RPMI8226 (cell line): Measurements from ENCODE around the gene PFN3.
"Not testable (repeated sequence)": the region's sequence is repeated elsewhere in the genome, so short reads cannot be mapped to it uniquely, and the experiment has no call there.

Experiments used
- DNase-seq: peaks from one replicate; pipeline ENCODE4 v3.0.0-alpha.2; 2015

The PFN3 gene

GRCh38 chr5:177371120-177372033 is 29.1 kb downstream of the PFN3 start:
- DNase-seq: no peak

- no peak for DNase-seq
These were observed 29.9 kb downstream of the PFN3 start for GRCh38 chr5:177370488-177371119.

GRCh38 chr5:177369645-177370440 is 30.6 kb downstream of the PFN3 start:
- DNase-seq: peak; percentile 53

- DNase-seq: peak; percentile 54
These were observed 31.4 kb downstream of the PFN3 start for GRCh38 chr5:177368869-177369644.

- no peak for DNase-seq
These were observed 32.2 kb downstream of the PFN3 start for GRCh38 chr5:177367981-177368868.

GRCh38 chr5:177367323-177367848 is 33.1 kb downstream of the PFN3 start:
- no peak for DNase-seq

- no peak for DNase-seq
These were observed 33.7 kb downstream of the PFN3 start for GRCh38 chr5:177366528-177367322.

GRCh38 chr5:177365845-177366527 is 34.5 kb downstream of the PFN3 start:
- no peak for DNase-seq

GRCh38 chr5:177364159-177364962 is 36.1 kb downstream of the PFN3 start:
- DNase-seq: no peak

- DNase-seq: no peak
These were observed 36.9 kb downstream of the PFN3 start for GRCh38 chr5:177363565-177363964.

GRCh38 chr5:177362610-177363507 is 37.6 kb downstream of the PFN3 start:
- DNase-seq: peak; percentile 49

GRCh38 chr5:177362292-177362609 is 38.2 kb downstream of the PFN3 start:
- DNase-seq: no peak

- DNase-seq: peak; percentile 45
These were observed 38.8 kb downstream of the PFN3 start for GRCh38 chr5:177361418-177362291.

- not testable (repeated sequence) for DNase-seq
These were observed 39.7 kb downstream of the PFN3 start for GRCh38 chr5:177360740-177361139.

- DNase-seq: no peak
These were observed 40.6 kb downstream of the PFN3 start for GRCh38 chr5:177359860-177360259.

- DNase-seq: no peak
These were observed 41.0 kb downstream of the PFN3 start for GRCh38 chr5:177359451-177359851.

- no peak for DNase-seq
These were observed 42.1 kb downstream of the PFN3 start for GRCh38 chr5:177358370-177358819.
